C4-2B (cell line): Measurements from ENCODE around the gene DDIAS.

Experiments used
- CTCF ChIP-seq: fragments of 450-650 bp; conservative IDR thresholded peaks from 2 replicates; pipeline ENCODE4 v1.5.1; 2017; ENCODE audit warnings: mild to moderate bottlenecking
- ZFX ChIP-seq: fragments of 450-650 bp; IDR thresholded peaks from 2 replicates; pipeline ENCODE4 v1.6.1; 2017

- TF ChIP-seq CTCF (no peak), ZFX (no peak)
Observed at GRCh38 chr11:82978422-82979099, 77.0 kb downstream of the DDIAS start.
